NCI-H345 treated with DMSO at 0.1 percent for 48 hours (cell line): ENCODE measurements around the gene ARHGEF33.
"Not testable (repeated sequence)": the region's sequence is repeated elsewhere in the genome, so short reads cannot be mapped to it uniquely, and the experiment has no call there.

ENCODE experiments used
- DNase-seq: peaks from one replicate; lab custom pipeline; 2025; ENCODE audit not compliant: unreplicated experiment; lab: John Stamatoyannopoulos, UW

The ARHGEF33 gene

GRCh38 chr2:38907743-38908562 lies 18.3 kb downstream of the ARHGEF33 start:
- DNase-seq: no peak

DNA sequence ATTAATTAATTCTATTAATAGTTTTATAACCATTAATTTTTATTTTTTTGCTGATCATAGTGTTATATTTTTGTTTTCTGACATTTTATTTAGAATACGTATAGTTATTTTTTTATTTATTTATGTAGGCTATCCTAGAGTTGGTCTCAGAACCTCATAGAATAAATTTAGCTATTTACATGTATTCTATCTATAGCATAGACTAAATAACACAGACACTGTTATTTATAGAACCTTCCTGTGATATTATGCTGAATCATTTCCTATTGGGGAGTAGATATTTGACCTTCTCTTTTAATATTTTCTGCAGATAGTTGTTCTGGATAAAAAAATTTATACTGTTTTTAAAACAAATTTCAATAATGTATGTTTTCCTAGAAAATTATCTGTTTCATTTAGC lies 20.2 kb downstream of the ARHGEF33 start:
- DNase-seq: no peak

DNA sequence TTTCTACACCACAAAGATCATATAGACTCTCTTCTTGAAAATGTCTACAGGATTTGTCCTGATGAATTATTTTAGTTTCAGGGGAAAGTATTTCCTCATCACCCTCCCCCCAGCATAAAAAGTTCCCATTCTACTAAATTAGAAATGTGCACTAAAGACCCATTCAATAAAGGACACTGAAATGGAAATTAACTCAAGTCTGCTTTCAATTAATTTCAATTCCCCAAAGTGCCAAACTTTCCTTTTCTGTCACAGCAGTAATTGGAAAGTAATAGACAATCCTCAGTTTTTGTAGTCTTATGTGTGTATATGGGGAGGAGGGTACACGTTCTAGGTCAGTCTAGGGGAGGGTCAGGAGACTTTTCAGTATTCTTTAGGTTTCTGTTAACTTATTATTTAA lies 21.5 kb downstream of the ARHGEF33 start:
- DNase-seq: no peak

GRCh38 chr2:38912619-38913018 lies 22.9 kb downstream of the ARHGEF33 start:
- DNase-seq: no peak

DNA sequence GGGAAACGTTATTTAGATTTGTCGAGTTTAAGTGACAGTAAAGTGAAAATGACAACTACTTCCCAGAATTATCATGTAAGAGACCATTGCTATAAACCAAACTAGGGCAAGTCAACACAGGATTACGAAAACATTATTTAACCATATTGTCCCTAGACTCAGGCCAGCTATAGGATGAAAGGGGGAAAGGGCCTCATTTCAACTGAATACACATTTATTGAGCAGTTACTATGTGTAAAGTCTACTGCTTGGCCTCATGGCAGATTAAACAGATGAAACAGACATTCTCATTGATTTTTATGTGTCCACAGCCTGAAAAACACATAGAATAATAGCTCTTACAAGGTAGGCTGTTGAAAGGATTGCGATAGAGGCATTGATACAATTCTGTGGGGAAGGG lies 32.7 kb downstream of the ARHGEF33 start:
- no peak for DNase-seq

DNA sequence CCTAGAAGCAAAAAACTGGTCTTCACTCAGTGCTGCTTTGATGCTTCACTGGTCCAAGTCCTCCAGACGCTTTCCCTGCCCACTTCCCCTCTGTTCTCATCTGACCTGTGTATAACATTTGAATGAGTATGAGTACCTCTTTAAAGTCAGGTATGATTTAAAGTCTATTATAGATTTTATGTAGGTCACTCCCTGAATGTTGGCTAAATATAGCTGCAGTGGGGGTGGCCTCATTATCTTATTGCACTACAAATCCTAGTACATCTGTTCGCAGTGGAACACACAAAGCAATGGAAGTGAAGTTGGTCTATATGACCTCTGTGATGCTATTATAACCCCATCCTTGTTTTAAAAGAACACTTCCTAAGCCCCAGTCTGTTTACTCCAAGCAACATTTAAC lies 33.2 kb downstream of the ARHGEF33 start:
- no peak for DNase-seq

DNA sequence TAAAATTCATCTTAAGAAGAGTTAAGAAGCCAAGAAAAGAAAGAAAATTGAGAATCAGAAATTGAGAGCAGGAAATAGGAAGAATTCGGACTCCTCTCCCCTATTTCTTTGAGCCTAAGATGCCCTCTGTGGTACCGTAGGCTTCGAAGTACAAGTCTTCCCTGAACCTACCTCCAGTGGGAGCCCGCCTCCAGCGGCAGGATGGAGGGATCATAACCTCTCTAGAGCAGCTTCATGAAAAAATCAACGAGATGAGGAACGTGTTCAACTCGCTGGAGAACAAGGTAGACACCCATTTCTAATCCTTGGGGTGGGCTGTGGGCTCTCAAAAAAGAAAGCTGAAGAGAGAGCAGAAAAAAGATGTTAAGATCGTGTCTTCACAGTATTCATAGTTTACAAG lies 36.3 kb downstream of the ARHGEF33 start:
- DNase-seq: no peak

DNA sequence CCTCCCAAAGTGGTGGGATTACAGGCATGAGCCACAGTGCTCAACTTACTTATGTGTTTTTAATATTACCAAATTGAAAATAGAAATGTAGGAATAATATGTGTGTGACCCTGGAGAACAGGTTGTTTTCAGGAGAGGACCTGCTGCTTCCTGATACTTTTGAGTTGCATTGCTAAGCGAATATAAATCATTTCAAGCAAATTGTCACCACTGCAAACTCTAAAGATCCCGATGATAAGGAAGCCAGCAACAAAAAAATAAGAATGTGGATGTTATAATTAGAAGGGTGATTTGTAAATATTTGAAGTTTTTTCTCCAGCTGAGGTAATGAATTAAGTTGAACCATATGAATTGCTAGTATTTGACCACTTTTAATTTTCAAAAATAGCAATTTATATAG lies 40.9 kb downstream of the ARHGEF33 start:
- no peak for DNase-seq

DNA sequence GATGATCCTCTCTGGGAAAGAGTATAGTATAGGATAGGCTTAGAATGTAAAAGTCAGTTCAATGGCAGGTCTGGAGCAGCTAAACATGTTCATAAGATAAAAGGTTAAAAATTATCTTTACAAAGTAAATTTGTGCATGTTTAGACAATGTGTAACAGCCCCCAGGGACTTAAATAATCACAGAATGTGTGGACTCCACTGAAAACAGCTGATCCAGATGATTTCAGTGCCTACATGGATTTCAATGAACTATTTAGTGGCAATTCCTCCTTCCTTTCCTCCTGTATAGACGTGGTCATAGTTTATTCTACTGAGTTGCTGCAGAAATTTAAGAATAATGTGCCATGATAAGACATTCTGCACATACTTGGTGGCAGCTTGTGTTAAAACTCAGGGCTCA lies 42.9 kb downstream of the ARHGEF33 start:
- DNase-seq: no peak

DNA sequence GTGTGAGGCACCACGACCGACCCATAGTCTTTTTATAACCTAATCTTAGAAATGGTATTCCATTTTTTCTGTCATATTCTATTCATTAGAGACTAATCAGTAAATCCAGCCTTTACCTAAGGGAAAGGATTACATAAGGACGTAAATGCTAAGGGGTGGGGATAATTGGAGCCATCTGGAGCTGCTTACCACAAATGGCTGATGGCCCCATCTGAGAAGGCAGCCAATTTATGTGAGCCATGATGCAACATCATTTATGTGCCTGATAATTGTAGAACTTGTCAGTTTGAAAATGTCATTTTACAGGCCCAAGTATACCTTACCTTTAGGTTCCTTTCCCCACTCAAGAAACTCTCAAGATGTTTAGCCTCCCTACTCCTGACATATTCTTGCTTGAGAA lies 44.0 kb downstream of the ARHGEF33 start:
- no peak for DNase-seq

DNA sequence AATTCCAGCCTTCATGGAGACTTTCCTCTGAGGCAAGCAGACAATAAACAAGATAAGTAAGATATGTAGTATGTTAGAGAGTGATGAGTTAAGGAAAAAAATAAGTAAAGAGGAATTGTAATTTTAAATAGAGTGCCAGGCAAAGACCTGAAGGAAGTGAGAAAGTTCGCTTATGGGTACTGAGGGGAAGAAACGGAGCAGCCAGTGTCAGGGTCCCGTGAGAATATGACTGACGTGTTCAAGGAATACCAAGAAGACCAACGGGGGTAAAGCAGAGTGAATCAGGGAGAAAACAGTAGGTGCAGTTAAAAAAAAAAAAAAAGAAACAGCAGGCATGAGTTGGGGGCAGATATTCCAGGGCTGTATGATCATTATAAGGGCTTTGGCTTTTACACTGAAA lies 45.1 kb downstream of the ARHGEF33 start:
- no peak for DNase-seq

- no peak for DNase-seq
Measured at GRCh38 chr2:38935568-38936172, 46.0 kb downstream of the ARHGEF33 start.

DNA sequence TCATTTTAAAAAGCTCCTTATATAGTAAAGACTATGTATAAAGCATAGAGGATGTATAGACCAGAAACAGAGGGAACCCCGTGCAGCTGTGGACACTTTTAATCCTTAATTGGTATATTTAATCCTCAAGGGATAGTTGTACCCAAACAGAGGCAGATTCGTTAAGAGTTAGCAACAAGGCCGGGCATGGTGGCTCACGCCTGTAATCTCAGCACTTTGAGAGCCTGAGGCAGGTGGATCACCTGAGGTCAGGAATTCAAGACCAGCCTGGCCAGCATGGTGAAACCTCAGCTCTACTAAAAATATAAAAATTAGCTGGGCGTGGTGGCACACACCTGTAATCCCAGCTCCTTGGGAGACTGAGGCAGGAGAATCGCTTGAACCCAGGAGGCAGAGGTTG lies 46.8 kb downstream of the ARHGEF33 start:
- not testable (repeated sequence) for DNase-seq

- DNase-seq: no peak
Measured at GRCh38 chr2:38937548-38937947, 47.9 kb downstream of the ARHGEF33 start.

- DNase-seq: no peak
Measured at GRCh38 chr2:38940746-38941145, 51.1 kb downstream of the ARHGEF33 start.

DNA sequence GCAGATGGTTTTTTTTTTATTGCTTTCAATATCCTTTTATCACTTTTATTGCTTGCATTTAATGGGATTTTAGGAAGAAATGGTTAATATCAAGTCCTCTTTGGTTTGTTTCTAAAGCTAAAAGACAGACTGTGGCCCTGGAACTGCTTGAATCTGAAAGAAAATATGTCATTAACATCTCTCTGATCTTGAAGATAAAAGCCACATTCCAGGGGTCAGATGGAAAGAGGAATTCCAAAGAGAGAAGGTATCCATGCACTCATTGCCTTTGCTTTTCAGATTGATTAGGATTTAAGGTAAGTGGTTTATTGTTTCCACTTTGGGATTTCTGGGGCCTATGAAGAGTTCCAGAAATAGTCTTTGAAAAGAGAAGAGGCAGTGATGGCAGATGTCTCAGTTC lies 54.1 kb downstream of the ARHGEF33 start:
- DNase-seq: no peak

GRCh38 chr2:38945372-38945771 lies 55.7 kb downstream of the ARHGEF33 start:
- no peak for DNase-seq

DNA sequence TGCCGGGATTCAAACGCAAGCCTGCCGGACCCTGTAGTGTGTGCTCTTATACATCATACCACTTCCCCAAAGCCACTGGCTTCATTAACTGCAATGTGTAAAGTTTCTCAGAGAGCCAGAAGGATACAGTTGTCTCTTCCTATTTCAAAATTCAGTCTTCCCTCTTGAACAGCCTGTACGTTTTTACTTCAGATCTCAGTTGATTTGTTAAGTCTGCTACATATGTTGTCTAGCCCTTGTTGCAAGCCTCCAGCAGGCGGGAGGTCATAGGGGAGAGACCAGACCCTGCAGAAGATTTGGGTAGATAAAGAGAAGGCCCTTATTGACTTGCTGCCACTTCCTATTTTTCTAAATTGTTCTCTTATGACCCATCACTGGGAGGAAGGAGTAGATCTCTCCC lies 56.2 kb downstream of the ARHGEF33 start:
- DNase-seq: no peak

GRCh38 chr2:38947241-38948239 lies 57.9 kb downstream of the ARHGEF33 start:
- DNase-seq: peak; percentile 46

- DNase-seq: no peak
Measured at GRCh38 chr2:38948387-38948882, 58.8 kb downstream of the ARHGEF33 start.

DNA sequence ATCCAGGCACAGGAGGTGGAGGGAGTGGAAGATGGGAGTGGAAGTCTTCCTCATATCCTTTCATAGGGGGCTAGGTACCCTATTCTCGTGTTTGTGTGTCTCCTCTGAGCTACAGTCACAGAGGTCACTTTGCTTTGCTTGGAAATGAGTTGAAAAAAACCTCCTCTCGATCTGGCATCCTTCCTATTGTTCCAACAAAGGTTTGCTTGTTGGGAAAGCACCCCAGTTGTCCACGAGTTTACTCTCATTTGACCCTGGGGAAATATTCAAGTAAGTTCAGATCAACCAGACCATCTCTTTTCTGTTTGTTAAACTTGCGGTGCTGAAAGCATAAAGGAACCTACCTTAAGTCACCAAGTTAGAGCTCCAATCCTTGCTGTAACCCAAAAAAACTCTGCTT lies 59.3 kb downstream of the ARHGEF33 start:
- no peak for DNase-seq
